HUES64 (cell line): ENCODE results near the gene ZIC2. TPM values are rescaled to one million over a fixed set of nuclear protein-coding genes. Genes with fewer than 3 reads are reported as not detected.
"Not testable (repeated sequence)": the region's sequence is repeated elsewhere in the genome, so short reads cannot be mapped to it uniquely, and the experiment has no call there.

Source experiments
- H3K27ac ChIP-seq: 2 replicates; pipeline ENCODE4 v1.7.0; 2013; ENCODE audit warnings: low read depth, low read length, inconsistent platforms
- H3K27me3 ChIP-seq: 2 replicates; pipeline ENCODE4 v1.6.1; 2013; ENCODE audit warnings: mild to moderate bottlenecking, low read length; ENCODE audit not compliant: insufficient read depth
- H3K36me3 ChIP-seq: 2 replicates; pipeline ENCODE4 v1.6.1; 2013; ENCODE audit warnings: mild to moderate bottlenecking, low read length; ENCODE audit not compliant: insufficient read depth
- H3K4me1 ChIP-seq: 2 replicates; pipeline ENCODE4 v1.6.1; 2013; ENCODE audit warnings: mild to moderate bottlenecking, low read length, moderate library complexity; ENCODE audit not compliant: insufficient read depth
- H3K4me3 ChIP-seq: 2 replicates; pipeline ENCODE4 v1.5.1; 2013; ENCODE audit warnings: mild to moderate bottlenecking, low read length, moderate library complexity
- H3K9ac ChIP-seq: 2 replicates; pipeline ENCODE4 v1.6.1; 2013; ENCODE audit warnings: mild to moderate bottlenecking, low read depth, low read length
- H3K9me3 ChIP-seq: 2 replicates; pipeline ENCODE4 v1.6.1; 2013; ENCODE audit warnings: low read depth, low read length; ENCODE audit not compliant: insufficient read depth
- WGBS: fragments of 150-250, 120-280 bp; methylation state at CpG from one replicate; pipeline ENCODE4 v1.1.7; 2013; ENCODE audit warnings: missing lambda C conversion rate; 5-methylcytosine and 5-hydroxymethylcytosine counted together
- polyA plus RNA-seq, 2 experiments: library from polyadenylated mRNA; stranded (reverse); fragments of 50-300 nt; gene quantifications; one replicate each; pipeline ENCODE4 v1.2.3, GENCODE V29; 2013

ZIC2 gene
- polyA plus RNA-seq (2013, experiment 1 of 2), result 113 TPM
- 125 TPM for polyA plus RNA-seq (2013, experiment 2 of 2)

DNA sequence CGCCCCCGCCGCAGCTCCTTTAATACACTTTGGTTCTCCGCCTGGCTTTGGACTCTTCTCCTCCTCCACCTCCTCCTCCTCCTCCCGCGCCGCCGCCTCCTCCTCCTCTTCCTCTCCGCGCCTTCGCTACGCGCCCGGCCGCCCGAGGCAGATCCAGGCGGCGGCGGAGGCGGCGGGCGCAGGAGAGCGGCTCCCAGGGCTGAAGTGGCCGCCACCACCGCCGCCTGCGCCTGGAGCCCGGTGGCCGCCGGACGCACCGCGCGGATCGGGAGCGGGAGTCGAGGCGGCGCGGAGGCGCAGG lies at the start of gene ZIC2:
Gene ZIC2, plus strand, starts transcription at position 50 of the 301 bp plus-strand sequence. CDS start 281 bp downstream, outside the sequence.
- Histone ChIP-seq H3K9ac (peak within 1 kb of the TSS; percentile 93), H3K9me3 (no peaks in the 10 kb centered on the region), H3K4me3 (peak within 1 kb of the TSS; percentile 98), H3K36me3 (peaks cover 40% of the 10 kb centered on the region), H3K27ac (peak within 1 kb of the TSS; percentile 96), H3K27me3 (peaks cover 49% of the 10 kb centered on the region), H3K4me1 (peaks cover 30% of the 10 kb centered on the region)
- under 1% methylated on average over 38 of the region's 41 CpGs for WGBS

GRCh38 chr13:99932912-99933311 lies 48.7 kb upstream of the ZIC2 start:
- Histone ChIP-seq H3K4me3 (no peak overlapping the region), H3K27ac (no peak overlapping the region), H3K36me3 (no peaks in the 10 kb centered on the region), H3K4me1 (no peaks in the 10 kb centered on the region; the same call in 1 of the 2 replicates), H3K9ac (no peak overlapping the region), H3K9me3 (no peaks in the 10 kb centered on the region), H3K27me3 (no peaks in the 10 kb centered on the region)
- 96% methylated on average over 4 of the region's 5 CpGs for WGBS

GRCh38 chr13:99935772-99936171 lies 45.8 kb upstream of the ZIC2 start:
- Histone ChIP-seq H3K9me3 (no peaks in the 10 kb centered on the region), H3K27ac (no peak overlapping the region), H3K36me3 (no peaks in the 10 kb centered on the region), H3K4me1 (no peaks in the 10 kb centered on the region), H3K4me3 (no peak overlapping the region), H3K27me3 (no peaks in the 10 kb centered on the region), H3K9ac (no peak overlapping the region)
- WGBS, result 86% methylated on average over 2 of the region's 2 CpGs

DNA sequence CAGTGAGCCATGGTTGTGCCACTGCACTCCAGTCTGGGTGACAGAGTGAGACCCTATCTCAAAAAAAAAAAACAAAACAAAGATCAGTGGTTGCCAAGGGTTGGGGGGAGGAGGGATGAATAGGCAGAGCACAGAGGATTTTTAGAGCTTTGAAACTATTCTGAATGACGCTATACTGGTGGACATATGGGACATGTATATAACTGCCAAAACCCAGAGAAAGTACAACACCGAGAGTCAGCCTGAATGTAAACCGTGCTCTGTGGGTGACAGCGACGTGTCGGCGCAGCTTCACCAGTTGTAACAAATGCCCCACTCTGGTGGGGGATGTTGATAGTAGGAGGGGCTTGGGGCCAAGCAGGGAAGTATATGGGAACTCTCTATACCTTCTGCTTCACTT lies 42.9 kb upstream of the ZIC2 start:
- H3K27ac ChIP-seq, result no peak overlapping the region
- H3K27me3 ChIP-seq, result no peaks in the 10 kb centered on the region
- no peak overlapping the region for H3K9ac ChIP-seq
- H3K36me3 ChIP-seq, result no peaks in the 10 kb centered on the region
- 85% methylated on average over 7 of the region's 7 CpGs for WGBS
- no peaks in the 10 kb centered on the region for H3K9me3 ChIP-seq
- no peak overlapping the region for H3K4me3 ChIP-seq
- no peaks in the 10 kb centered on the region for H3K4me1 ChIP-seq

- 93% methylated on average over 7 of the region's 7 CpGs for WGBS
- Histone ChIP-seq H3K9me3 (no peaks in the 10 kb centered on the region), H3K4me3 (no peak overlapping the region), H3K9ac (no peak overlapping the region), H3K36me3 (no peaks in the 10 kb centered on the region), H3K27ac (no peak overlapping the region), H3K27me3 (no peaks in the 10 kb centered on the region), H3K4me1 (no peaks in the 10 kb centered on the region)
Observed at GRCh38 chr13:99941086-99941485, 40.5 kb upstream of the ZIC2 start.

GRCh38 chr13:99941911-99942310 lies 39.7 kb upstream of the ZIC2 start:
- no peak overlapping the region for H3K4me3 ChIP-seq
- no peaks in the 10 kb centered on the region for H3K27me3 ChIP-seq
- 90% methylated on average over 3 of the region's 4 CpGs for WGBS
- H3K9me3 ChIP-seq, result no peaks in the 10 kb centered on the region
- H3K9ac ChIP-seq, result no peak overlapping the region
- no peaks in the 10 kb centered on the region for H3K36me3 ChIP-seq
- H3K27ac ChIP-seq, result no peak overlapping the region
- H3K4me1 ChIP-seq, result no peaks in the 10 kb centered on the region

- Histone ChIP-seq H3K36me3 (no peaks in the 10 kb centered on the region), H3K27ac (no peak overlapping the region), H3K4me1 (no peaks in the 10 kb centered on the region), H3K27me3 (no peaks in the 10 kb centered on the region), H3K9me3 (no peaks in the 10 kb centered on the region), H3K9ac (no peak overlapping the region), H3K4me3 (no peak overlapping the region)
- whole genome bisulfite sequencing, result 88% methylated on average over 7 of the region's 7 CpGs
Observed at GRCh38 chr13:99944102-99944501, 37.5 kb upstream of the ZIC2 start.

DNA sequence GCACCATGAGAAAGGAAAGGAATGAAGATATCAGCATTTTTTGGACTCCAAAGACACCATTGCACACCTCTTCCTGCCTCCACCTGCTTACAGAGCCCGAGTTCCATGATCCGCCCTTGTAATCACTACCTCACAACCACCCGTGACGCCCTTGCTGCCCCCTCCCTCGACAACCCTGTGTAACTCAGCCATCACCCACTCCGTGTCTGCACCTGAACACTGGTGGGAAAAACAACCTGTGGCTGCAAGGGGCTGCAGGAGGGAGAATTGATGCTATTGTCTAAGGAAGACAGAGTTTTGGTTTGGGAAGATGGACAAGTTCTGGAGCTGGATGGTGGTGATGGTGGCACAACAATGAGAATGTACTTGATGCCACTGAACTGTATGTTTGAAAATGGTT lies 37.0 kb upstream of the ZIC2 start:
- no peaks in the 10 kb centered on the region for H3K4me1 ChIP-seq
- H3K9me3 ChIP-seq, result no peaks in the 10 kb centered on the region
- H3K4me3 ChIP-seq, result no peak overlapping the region
- WGBS, result 97% methylated on average over 6 of the region's 6 CpGs
- no peaks in the 10 kb centered on the region for H3K27me3 ChIP-seq
- H3K27ac ChIP-seq, result no peak overlapping the region
- no peak overlapping the region for H3K9ac ChIP-seq
- H3K36me3 ChIP-seq, result no peaks in the 10 kb centered on the region

DNA sequence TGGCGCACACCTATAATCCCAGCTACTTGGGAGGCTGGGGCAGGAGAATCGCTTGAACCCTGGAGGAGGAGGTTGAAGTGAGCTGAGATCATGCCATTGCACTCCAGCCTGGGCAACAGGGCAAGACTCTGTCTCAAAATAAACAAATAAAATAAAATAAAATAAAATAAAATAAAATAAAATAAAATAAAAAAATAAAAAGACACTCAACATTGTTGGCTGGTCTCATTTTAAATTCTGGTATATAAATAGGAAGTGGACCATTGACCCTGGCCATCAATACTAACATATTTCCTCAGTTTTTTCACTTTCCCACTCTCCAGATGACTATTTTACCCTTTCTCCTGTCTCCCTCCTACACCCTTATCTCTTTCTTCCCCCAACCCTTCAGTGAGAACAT lies 36.1 kb upstream of the ZIC2 start:
- not testable (repeated sequence) for H3K9ac ChIP-seq, H3K36me3 ChIP-seq, H3K9me3 ChIP-seq, H3K27ac ChIP-seq, H3K27me3 ChIP-seq, H3K4me1 ChIP-seq, H3K4me3 ChIP-seq
- WGBS, result 93% methylated on average over 2 of the region's 2 CpGs

DNA sequence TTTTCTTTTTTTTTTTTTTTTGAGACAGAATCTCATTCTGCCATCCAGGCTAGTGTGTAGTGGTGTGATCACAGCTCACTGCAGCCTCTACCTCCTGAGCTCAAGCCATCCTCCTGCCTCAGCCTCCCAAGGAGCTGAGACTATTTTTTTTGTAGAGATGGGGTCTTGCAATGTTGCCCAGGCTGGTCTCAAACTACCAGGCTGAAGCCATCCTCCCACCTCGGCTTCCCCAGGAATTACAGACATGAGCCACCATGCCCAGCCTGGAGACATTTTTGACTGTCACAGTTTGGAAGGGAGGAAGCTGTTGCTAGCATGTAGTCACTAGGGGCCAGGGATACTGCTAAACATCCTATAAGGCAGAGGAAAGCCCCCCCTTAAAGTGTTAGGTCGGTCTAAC lies 33.9 kb upstream of the ZIC2 start:
- 0 out of 2 replicates have a peak, but pooled peaks cover under 1% of the 10 kb centered on the region for H3K27me3 ChIP-seq
- H3K4me1 ChIP-seq, result peaks cover 5% of the 10 kb centered on the region
- H3K9me3 ChIP-seq, result no peaks in the 10 kb centered on the region
- H3K9ac ChIP-seq, result no peak overlapping the region
- H3K4me3 ChIP-seq, result no peak overlapping the region
- H3K27ac ChIP-seq, result no peak overlapping the region
- WGBS, result 86% methylated on average over 1 of the region's 2 CpGs
- H3K36me3 ChIP-seq, result no peaks in the 10 kb centered on the region

DNA sequence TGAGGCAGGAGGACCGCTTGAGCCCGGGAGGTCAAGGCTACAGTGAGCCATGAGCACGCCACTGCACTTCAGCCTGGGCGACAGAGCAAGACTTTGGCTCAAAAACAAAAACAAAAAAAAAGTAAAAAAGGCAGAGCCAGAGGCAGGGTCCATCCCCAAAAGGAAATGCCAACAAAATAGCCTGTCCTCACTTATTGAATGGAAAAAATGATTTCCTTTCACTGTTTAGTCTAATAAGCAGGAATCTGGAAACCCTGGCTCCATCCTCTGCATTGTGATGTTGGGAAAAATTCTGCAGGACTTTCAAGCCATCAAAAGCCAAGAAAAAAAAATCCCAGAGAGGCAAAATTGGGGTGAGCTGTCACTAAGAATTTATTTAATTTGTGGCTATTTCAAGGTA lies 33.2 kb upstream of the ZIC2 start:
- peaks cover 8% of the 10 kb centered on the region for H3K27me3 ChIP-seq
- no peak overlapping the region for H3K4me3 ChIP-seq
- 96% methylated on average over 4 of the region's 4 CpGs for WGBS
- H3K4me1 ChIP-seq, result peaks cover 5% of the 10 kb centered on the region
- no peak overlapping the region for H3K9ac ChIP-seq
- no peak overlapping the region for H3K27ac ChIP-seq
- no peaks in the 10 kb centered on the region for H3K9me3 ChIP-seq
- no peaks in the 10 kb centered on the region for H3K36me3 ChIP-seq

GRCh38 chr13:99948907-99949678 lies 32.5 kb upstream of the ZIC2 start:
- Histone ChIP-seq H3K4me1 (peaks cover 5% of the 10 kb centered on the region), H3K27me3 (peaks cover 15% of the 10 kb centered on the region), H3K27ac (no peak overlapping the region), H3K4me3 (no peak overlapping the region), H3K9me3 (no peaks in the 10 kb centered on the region), H3K36me3 (no peaks in the 10 kb centered on the region), H3K9ac (no peak overlapping the region)
- 90% methylated on average over 10 of the region's 10 CpGs for WGBS
